Measurements from ENCODE around the gene HOXD4.

HOXD4 gene

DNA sequence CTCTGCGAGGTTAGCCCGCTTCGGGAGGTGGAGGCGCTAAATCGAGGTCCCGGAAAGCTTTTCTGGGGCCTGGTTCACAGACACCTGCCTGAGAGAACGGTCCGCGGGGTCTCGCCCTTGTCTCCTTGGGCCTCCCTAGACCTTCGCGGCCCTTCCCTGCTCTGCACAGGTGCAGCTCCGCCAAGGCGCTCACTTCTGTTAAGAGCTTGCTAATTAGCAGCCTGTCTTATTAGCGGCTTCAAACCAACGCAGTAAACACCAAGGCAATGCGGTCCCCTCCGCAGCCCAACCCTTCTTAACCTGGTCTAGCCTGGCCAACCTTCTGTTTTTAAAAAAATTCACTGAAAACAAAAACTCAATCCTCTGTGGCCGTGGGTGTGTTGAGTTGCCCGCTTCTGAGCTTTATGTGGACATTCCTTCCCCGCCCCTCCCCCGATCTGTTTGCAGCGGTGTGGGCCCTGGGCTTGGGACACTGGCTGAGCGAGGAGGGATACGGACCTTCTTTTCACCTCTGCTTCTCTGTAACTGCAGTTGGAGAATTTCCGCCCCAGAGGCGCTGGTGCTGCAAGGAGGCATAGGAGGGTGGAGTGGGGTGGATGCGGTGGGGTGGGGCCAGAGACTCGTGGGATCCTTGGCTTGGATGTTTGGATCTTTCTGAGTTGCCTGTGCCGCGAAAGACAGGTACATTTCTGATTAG is 3.4 kb upstream of the HOXD4 start:
- TF ChIP-seq FOXP2 (optimal IDR thresholded peaks at IDR 0.05; ENCODE audit: borderline replicate concordance, extremely low read depth, extremely low read length, insufficient read depth) (no peak), REST (IDR thresholded peaks at IDR 0.05; ENCODE audit: insufficient read depth in 1 of 2, low read depth in 2 of 2, low read length in 2 of 2) (no peak)

DNA sequence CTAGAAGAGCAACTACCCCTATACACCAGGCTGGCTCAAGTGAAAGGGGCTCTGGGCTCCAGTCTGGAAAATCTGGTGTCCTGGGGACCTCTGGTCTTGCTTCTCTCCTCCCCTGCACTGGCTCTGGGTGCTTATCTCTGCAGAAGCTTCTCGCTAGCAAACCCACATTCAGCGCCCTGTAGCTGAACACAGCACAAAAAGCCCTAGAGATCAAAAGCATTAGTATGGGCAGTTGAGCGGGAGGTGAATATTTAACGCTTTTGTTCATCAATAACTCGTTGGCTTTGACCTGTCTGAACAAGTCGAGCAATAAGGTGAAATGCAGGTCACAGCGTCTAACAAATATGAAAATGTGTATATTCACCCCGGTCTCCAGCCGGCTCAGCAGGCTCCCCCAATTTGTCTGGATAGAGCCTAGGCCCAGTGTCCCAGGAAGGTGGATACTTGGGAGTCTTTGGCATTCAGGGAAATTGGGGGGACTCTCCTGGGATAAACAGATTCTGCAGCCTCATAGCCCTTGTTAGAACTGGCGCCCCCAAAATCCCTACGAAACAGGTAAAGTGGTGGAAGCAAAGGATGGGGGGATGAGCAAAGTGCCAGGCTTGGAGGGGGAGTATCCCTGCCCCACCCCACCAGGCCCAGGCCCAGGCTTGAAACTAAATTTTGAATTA is 2.5 kb upstream of the HOXD4 start:
- TF ChIP-seq TAF1 (IDR thresholded peaks at IDR 0.05; ENCODE audit: borderline replicate concordance, insufficient read depth, low read length) (no peak), FOXP2 (optimal IDR thresholded peaks at IDR 0.05; ENCODE audit: borderline replicate concordance, extremely low read depth, extremely low read length, insufficient read depth) (no peak), POLR2AphosphoS5 (IDR thresholded peaks at IDR 0.05; ENCODE audit: low read depth, low read length) (no peak), REST (IDR thresholded peaks at IDR 0.05; ENCODE audit: insufficient read depth in 1 of 2, low read depth in 2 of 2, low read length in 2 of 2) (no peak), SIN3A (IDR thresholded peaks at IDR 0.05; ENCODE audit: borderline replicate concordance, insufficient read depth, low read length) (no peak)

DNA sequence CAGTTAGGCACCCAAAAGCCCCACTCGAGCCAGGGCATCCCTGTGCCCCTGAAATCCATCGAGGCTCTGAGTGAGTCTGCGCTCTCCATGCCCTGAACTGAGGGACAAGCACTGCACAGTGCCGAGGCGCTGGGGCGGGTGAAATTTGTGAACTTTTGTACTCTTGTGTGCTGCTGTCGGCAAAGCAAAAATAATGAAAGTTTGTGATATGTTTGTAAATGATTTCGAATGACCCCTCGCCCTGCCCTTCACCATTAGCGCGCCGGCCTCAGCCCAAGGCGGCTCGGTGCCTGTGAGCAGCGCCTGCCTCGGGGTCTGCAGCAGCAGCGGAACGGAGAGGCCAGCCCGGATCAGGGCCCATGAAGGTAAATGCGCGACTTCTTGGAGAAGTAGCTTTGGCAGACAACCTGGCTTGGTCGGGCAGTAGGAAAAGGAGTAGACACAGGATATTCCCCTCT is 1.8 kb upstream of the HOXD4 start:
- TF ChIP-seq SIN3A (IDR thresholded peaks at IDR 0.05; ENCODE audit: borderline replicate concordance, insufficient read depth, low read length) (no peak), TAF1 (IDR thresholded peaks at IDR 0.05; ENCODE audit: borderline replicate concordance, insufficient read depth, low read length) (no peak), FOXP2 (optimal IDR thresholded peaks at IDR 0.05; ENCODE audit: borderline replicate concordance, extremely low read depth, extremely low read length, insufficient read depth) (no peak), POLR2AphosphoS5 (IDR thresholded peaks at IDR 0.05; ENCODE audit: low read depth, low read length) (no peak), REST (IDR thresholded peaks at IDR 0.05; ENCODE audit: insufficient read depth in 1 of 2, low read depth in 2 of 2, low read length in 2 of 2) (no peak)

- no peak for TF ChIP-seq POLR2AphosphoS5 (IDR thresholded peaks at IDR 0.05; ENCODE audit: low read depth, low read length)
- TF ChIP-seq SIN3A (IDR thresholded peaks at IDR 0.05; ENCODE audit: borderline replicate concordance, insufficient read depth, low read length): no peak
- TF ChIP-seq REST (IDR thresholded peaks at IDR 0.05; ENCODE audit: insufficient read depth in 1 of 2, low read depth in 2 of 2, low read length in 2 of 2): no peak
- no peak for TF ChIP-seq FOXP2 (optimal IDR thresholded peaks at IDR 0.05; ENCODE audit: borderline replicate concordance, extremely low read depth, extremely low read length, insufficient read depth)
- no peak for TF ChIP-seq TAF1 (IDR thresholded peaks at IDR 0.05; ENCODE audit: borderline replicate concordance, insufficient read depth, low read length)
Measured at GRCh38 chr2:176149939-176150583, 1.3 kb upstream of the HOXD4 start.
